H9 (cell line): Measurements from ENCODE around the gene NCAM1. TPM values are rescaled to one million over a fixed set of nuclear protein-coding genes. Genes with fewer than 3 reads are reported as not detected.
A peak's percentile ranks its signal among the peaks of the same experiment; 100 is the strongest.

Source experiments
- DNase-seq: peaks from one replicate; pipeline ENCODE4 v3.0.0-alpha.2; 2017
- H2AFZ ChIP-seq: one replicate; pipeline ENCODE4 v1.6.1; 2013; ENCODE audit warnings: mild to moderate bottlenecking, low read length, control low read depth, moderate library complexity
- H2AK5ac ChIP-seq: 2 replicates; pipeline ENCODE4 v1.6.1; 2013; ENCODE audit warnings: low read length, control low read depth, mixed read lengths; ENCODE audit not compliant: insufficient read length
- H2BK120ac ChIP-seq: one replicate; pipeline ENCODE4 v1.6.1; 2013; ENCODE audit warnings: low read depth, mild to moderate bottlenecking, low read length, control low read depth, inconsistent platforms; ENCODE audit not compliant: poor library complexity, severe bottlenecking
- H2BK12ac ChIP-seq: 2 replicates; pipeline ENCODE4 v1.6.1; 2013; ENCODE audit warnings: low read length, control low read depth, mixed read lengths, low read depth; ENCODE audit not compliant: insufficient read length
- H2BK15ac ChIP-seq: 2 replicates; pipeline ENCODE4 v1.6.1; 2013; ENCODE audit warnings: low read depth, low read length, control low read depth
- H2BK20ac ChIP-seq: one replicate; pipeline ENCODE4 v1.6.1; 2013; ENCODE audit warnings: low read depth, mild to moderate bottlenecking, low read length, control low read depth, inconsistent platforms; ENCODE audit not compliant: poor library complexity, severe bottlenecking
- H2BK5ac ChIP-seq: 2 replicates; pipeline ENCODE4 v1.6.1; 2013; ENCODE audit warnings: low read length, control low read depth, mixed read lengths; ENCODE audit not compliant: insufficient read length
- H3K14ac ChIP-seq: 2 replicates; pipeline ENCODE4 v1.6.1; 2013; ENCODE audit warnings: low read length, control low read depth; ENCODE audit not compliant: insufficient read depth
- H3K18ac ChIP-seq: 2 replicates; pipeline ENCODE4 v1.6.1; 2013; ENCODE audit warnings: low read depth, mild to moderate bottlenecking, mixed read lengths, low read length, control low read depth; ENCODE audit not compliant: insufficient read length
- H3K23ac ChIP-seq: 2 replicates; pipeline ENCODE4 v1.6.1; 2013; ENCODE audit warnings: low read length, control low read depth, mixed read lengths, low read depth; ENCODE audit not compliant: insufficient read length
- H3K23me2 ChIP-seq: 2 replicates; pipeline ENCODE4 v1.6.1; 2013; ENCODE audit warnings: low read depth, mild to moderate bottlenecking, mixed read lengths, low read length, control low read depth; ENCODE audit not compliant: insufficient read length, poor library complexity, severe bottlenecking
- H3K27ac ChIP-seq: 2 replicates; pipeline ENCODE4 v1.5.1; 2013; ENCODE audit warnings: low read length, control low read depth, mixed read lengths, low read depth; ENCODE audit not compliant: insufficient read length
- H3K27me3 ChIP-seq: 2 replicates; pipeline ENCODE4 v1.6.1; 2013; ENCODE audit warnings: low read length, control low read depth, inconsistent platforms; ENCODE audit not compliant: insufficient read depth
- H3K4ac ChIP-seq: 2 replicates; pipeline ENCODE4 v1.6.1; 2013; ENCODE audit warnings: low read depth, mild to moderate bottlenecking, control low read depth, inconsistent platforms, low read length, moderate library complexity
- H3K4me1 ChIP-seq: 2 replicates; pipeline ENCODE4 v1.6.1; 2013; ENCODE audit warnings: low read length, control low read depth, inconsistent platforms; ENCODE audit not compliant: insufficient read depth
- H3K4me2 ChIP-seq: 2 replicates; pipeline ENCODE4 v1.6.1; 2013; ENCODE audit warnings: low read length, control low read depth, mixed read lengths; ENCODE audit not compliant: insufficient read length, insufficient read depth
- H3K56ac ChIP-seq: 2 replicates; pipeline ENCODE4 v1.6.1; 2013; ENCODE audit warnings: low read depth, mild to moderate bottlenecking, mixed read lengths, low read length, control low read depth; ENCODE audit not compliant: insufficient read length
- H3K79me1 ChIP-seq: 2 replicates; pipeline ENCODE4 v1.6.1; 2013; ENCODE audit warnings: low read depth, mild to moderate bottlenecking, moderate library complexity, low read length, control low read depth, inconsistent platforms; ENCODE audit not compliant: insufficient read depth, poor library complexity, severe bottlenecking
- H3K79me2 ChIP-seq: 2 replicates; pipeline ENCODE4 v1.6.1; 2013; ENCODE audit warnings: low read length, control low read depth, inconsistent platforms; ENCODE audit not compliant: insufficient read depth
- H3K9ac ChIP-seq: 2 replicates; pipeline ENCODE4 v1.6.1; 2013; ENCODE audit warnings: low read length, control low read depth, mixed read lengths; ENCODE audit not compliant: insufficient read length; ENCODE audit errors: extremely low read depth
- H3K9me3 ChIP-seq: one replicate; pipeline ENCODE4 v1.6.1; 2013; ENCODE audit warnings: low read depth, low read length, inconsistent platforms; ENCODE audit not compliant: control insufficient read depth
- H3T11ph ChIP-seq: one replicate; pipeline ENCODE4 v1.6.1; 2013; ENCODE audit warnings: mild to moderate bottlenecking, low read length, control low read depth, inconsistent platforms
- H4K20me1 ChIP-seq: one replicate; pipeline ENCODE4 v1.6.1; 2013; ENCODE audit not compliant: control insufficient read depth, insufficient read length, insufficient read depth
- H4K5ac ChIP-seq: 2 replicates; pipeline ENCODE4 v1.6.1; 2013; ENCODE audit warnings: low read depth, mild to moderate bottlenecking, mixed read lengths, low read length, control low read depth; ENCODE audit not compliant: insufficient read length
- H4K8ac ChIP-seq: replicated peaks from 2 replicates; pipeline ENCODE4 v1.6.1; 2013; ENCODE audit warnings: low read length, control low read depth, mixed read lengths, low read depth; ENCODE audit not compliant: insufficient read length
- H4K91ac ChIP-seq: 2 replicates; pipeline ENCODE4 v1.6.1; 2013; ENCODE audit warnings: low read depth, mild to moderate bottlenecking, moderate library complexity, mixed read lengths, low read length, control low read depth; ENCODE audit not compliant: insufficient read length
- H3K27ac Mint-ChIP-seq, 3 experiments: 2 replicates in 2 of 3; 3 replicates in 1 of 3; pipeline ENCODE4 v1.8.0; 2020 to 2021; ENCODE audit warnings: mixed read lengths in 3 of 3, mild to moderate bottlenecking in 1 of 3, moderate library complexity in 1 of 3
- H3K27me3 Mint-ChIP-seq: 2 replicates; pipeline ENCODE4 v1.8.0; 2021; ENCODE audit warnings: low read depth, mild to moderate bottlenecking, moderate library complexity, mixed read lengths
- H3K36me3 Mint-ChIP-seq, 3 experiments: 2 replicates in 2 of 3; 3 replicates in 1 of 3; pipeline ENCODE4 v1.8.0; 2020 to 2021; ENCODE audit warnings: low read depth in 3 of 3, mixed read lengths in 3 of 3; ENCODE audit not compliant: insufficient read depth in 1 of 3
- H3K4me1 Mint-ChIP-seq, 2 experiments: 2 replicates each; pipeline ENCODE4 v1.8.0; 2020; ENCODE audit warnings: mixed read lengths in 2 of 2
- H3K4me3 Mint-ChIP-seq, 2 experiments: 2 replicates in 1 of 2; 3 replicates in 1 of 2; pipeline ENCODE4 v1.8.0; 2020 to 2021; ENCODE audit warnings: mild to moderate bottlenecking in 2 of 2, mixed read lengths in 2 of 2, moderate library complexity in 1 of 2
- H3K9me3 Mint-ChIP-seq, 2 experiments: 2 replicates in 1 of 2; 3 replicates in 1 of 2; pipeline ENCODE4 v1.8.0; 2020; ENCODE audit warnings: mild to moderate bottlenecking in 2 of 2, mixed read lengths in 2 of 2, moderate library complexity in 1 of 2
- CTCF ChIP-seq: fragments of 200-600 bp; sonication (generic); conservative IDR thresholded peaks from 3 replicates; pipeline ENCODE4 v1.8.0; 2021; ENCODE audit warnings: antibody characterized with exemption, mild to moderate bottlenecking
- WGBS: extraction: QIAGEN DNeasy Blood & Tissue Kit; methylation state at CpG from one replicate; pipeline ENCODE4 v1.1.7; 2013; ENCODE audit warnings: missing lambda C conversion rate, low lambda C conversion rate, mixed read lengths; ENCODE audit not compliant: insufficient read length; ENCODE audit errors: extremely low coverage; 5-methylcytosine and 5-hydroxymethylcytosine counted together
- total RNA-seq: library from RNA; stranded (reverse); gene quantifications from 2 replicates; pipeline ENCODE4 v1.2.1, GENCODE V29; 2021

The NCAM1 gene
- total RNA-seq, 1 experiment from 2014 or later, result 2.5 TPM

- H4K91ac ChIP-seq, result no peak overlapping the region
- H2BK15ac ChIP-seq, result no peak overlapping the region
- H3K9me3 Mint-ChIP-seq, result no peaks in the 10 kb centered on the region
- H2BK5ac ChIP-seq, result no peak overlapping the region
- H3K36me3 Mint-ChIP-seq, result no peaks in the 10 kb centered on the region; a peak in 1 of 7 replicates
- no peak overlapping the region for H3K18ac ChIP-seq
- peaks cover 3% of the 10 kb centered on the region; the same call in 1 of the 2 replicates for H3K4me1 ChIP-seq
- no peak overlapping the region for H3K4ac ChIP-seq
- H3K9ac ChIP-seq, result no peak overlapping the region
- H2BK12ac ChIP-seq, result no peak overlapping the region
- no peak overlapping the region for H4K8ac ChIP-seq
- H3K56ac ChIP-seq, result no peak overlapping the region
- no peak overlapping the region for H3T11ph ChIP-seq
- H3K27ac Mint-ChIP-seq, result peak overlapping the region in 1 of 3 experiments; percentile 18; a peak in 1 of 7 replicates
- no peaks in the 10 kb centered on the region for H4K20me1 ChIP-seq
- H3K14ac ChIP-seq, result no peak overlapping the region
- no peaks in the 10 kb centered on the region for H3K9me3 ChIP-seq
- no peak for TF ChIP-seq CTCF
- H3K79me1 ChIP-seq, result no peaks in the 10 kb centered on the region
- H3K4me3 Mint-ChIP-seq, result no peak overlapping the region
- H3K79me2 ChIP-seq, result no peaks in the 10 kb centered on the region
- H3K23me2 ChIP-seq, result no peaks in the 10 kb centered on the region
- H3K23ac ChIP-seq, result no peak overlapping the region
- no peak overlapping the region for H4K5ac ChIP-seq
- no peaks in the 10 kb centered on the region for H3K27me3 ChIP-seq
- no peak overlapping the region for H2AK5ac ChIP-seq
- H3K27me3 Mint-ChIP-seq, result peaks cover 9% of the 10 kb centered on the region
- DNase-seq, result no peak
- H3K27ac ChIP-seq, result no peak overlapping the region
- no peak overlapping the region for H2BK20ac ChIP-seq
- no peak overlapping the region for H2AFZ ChIP-seq
- no CpG with 5 or more reads among the region's 12 CpGs for WGBS
- H3K4me1 Mint-ChIP-seq, result peaks cover 14 to 22% of the 10 kb centered on the region in 2 experiments
- no peak overlapping the region for H2BK120ac ChIP-seq
- H3K4me2 ChIP-seq, result no peak overlapping the region
Observed at GRCh38 chr11:113240790-113241635, 279.8 kb downstream of the NCAM1 start.
